ENCODE measurements around the gene KRTAP16-1.

Gene KRTAP16-1

DNA sequence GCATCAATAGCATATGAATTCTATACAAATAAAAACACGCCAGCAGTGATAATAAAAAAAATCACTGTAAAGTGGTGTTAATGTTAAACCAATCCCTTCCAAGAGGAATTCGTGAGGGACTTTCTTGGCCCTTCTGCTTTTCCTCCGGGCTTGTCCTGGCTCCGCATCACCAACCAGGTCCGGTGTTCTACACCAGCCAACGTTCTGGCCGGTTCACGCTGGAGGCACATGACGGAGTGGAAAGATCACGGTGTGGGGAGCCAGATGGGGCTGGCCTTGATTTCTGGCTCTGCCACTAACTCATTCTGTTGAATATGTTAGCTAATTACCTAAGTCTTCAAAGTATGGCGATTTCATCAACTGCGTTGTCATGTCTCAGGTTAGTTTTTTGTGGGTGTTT lies 5.0 kb downstream of the KRTAP16-1 start:
- H3K27ac ChIP-seq: no peak overlapping the region
- TF ChIP-seq, protein P1, sequence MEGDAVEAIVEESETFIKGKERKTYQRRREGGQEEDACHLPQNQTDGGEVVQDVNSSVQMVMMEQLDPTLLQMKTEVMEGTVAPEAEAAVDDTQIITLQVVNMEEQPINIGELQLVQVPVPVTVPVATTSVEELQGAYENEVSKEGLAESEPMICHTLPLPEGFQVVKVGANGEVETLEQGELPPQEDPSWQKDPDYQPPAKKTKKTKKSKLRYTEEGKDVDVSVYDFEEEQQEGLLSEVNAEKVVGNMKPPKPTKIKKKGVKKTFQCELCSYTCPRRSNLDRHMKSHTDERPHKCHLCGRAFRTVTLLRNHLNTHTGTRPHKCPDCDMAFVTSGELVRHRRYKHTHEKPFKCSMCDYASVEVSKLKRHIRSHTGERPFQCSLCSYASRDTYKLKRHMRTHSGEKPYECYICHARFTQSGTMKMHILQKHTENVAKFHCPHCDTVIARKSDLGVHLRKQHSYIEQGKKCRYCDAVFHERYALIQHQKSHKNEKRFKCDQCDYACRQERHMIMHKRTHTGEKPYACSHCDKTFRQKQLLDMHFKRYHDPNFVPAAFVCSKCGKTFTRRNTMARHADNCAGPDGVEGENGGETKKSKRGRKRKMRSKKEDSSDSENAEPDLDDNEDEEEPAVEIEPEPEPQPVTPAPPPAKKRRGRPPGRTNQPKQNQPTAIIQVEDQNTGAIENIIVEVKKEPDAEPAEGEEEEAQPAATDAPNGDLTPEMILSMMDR (conservative IDR thresholded peaks at IDR 0.05): no peak

DNA sequence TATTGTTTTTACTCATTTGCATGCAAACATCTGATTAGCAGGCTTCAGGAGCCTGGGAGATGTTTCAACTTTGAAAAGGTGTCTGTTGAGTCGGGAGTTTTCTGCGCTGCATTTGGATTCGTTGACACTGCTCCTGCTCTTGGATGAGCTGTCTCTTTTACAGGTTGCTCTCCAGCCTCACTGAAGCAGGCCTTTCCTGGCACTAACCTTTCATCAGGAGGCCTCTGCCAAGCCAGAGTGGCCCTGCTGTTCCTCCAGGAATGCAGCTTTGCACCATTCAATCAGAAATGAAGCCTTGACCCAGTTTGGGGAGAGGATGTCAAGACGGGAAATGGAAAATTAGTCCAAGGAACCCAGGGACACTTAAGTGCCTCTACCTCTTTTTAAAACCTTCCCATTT lies 6.1 kb downstream of the KRTAP16-1 start:
- TF ChIP-seq, protein P1 (conservative IDR thresholded peaks at IDR 0.05): no peak
- no peak overlapping the region for H3K27ac ChIP-seq

DNA sequence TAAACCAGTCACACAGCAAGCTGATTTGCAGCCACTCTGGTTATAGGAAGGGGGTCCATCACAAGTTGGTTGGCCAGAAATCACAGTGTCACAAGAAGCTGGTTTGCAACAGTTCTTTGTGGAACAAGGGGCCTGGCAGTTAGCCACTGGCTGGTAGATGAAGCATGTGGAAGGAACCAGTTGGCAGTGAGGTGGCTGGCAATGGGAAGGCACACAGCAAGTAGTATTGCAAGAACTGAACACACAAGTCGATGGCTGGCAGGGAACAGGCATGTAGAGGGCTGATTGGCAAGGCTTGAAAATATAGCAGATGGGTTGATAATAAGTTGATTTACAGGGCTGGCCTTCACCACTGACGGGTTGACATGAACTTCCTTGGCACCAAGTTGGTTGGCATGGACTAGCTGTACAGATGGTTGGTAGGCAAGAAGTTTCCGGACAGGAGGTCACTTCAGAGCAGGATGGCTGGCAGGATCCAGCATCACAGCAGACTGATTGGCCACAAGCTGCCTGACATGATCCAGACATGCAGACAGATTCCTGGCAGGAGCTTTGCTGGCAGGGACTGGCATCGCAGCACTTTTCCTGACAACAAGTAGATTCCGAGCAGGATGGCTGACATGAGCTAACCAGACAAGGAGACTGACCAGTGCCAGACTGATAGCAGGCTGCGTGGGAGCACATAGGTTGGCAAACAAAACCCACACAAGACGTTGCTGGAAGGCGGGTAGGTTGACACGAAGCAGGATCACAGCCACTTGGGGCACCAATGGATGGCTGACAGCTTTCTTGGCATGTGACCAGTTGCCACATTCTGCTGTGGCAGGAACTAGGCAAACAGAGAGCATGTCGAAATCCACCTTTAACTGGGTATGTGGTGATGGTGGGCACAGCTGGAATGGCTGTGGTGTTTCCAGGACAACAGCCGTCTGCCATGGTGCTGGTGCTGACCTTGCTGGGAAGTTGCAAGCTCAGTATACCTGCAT lies 6.9 kb downstream of the KRTAP16-1 start, which contains the start of gene KRTAP29-1:
TSS of gene KRTAP29-1 (minus strand) at position 936 of the 986 bp plus-strand sequence. CDS start at position 936, 0 bp downstream.
- no peak within 1 kb of the TSS for H3K27ac ChIP-seq
- TF ChIP-seq, protein P1 (conservative IDR thresholded peaks at IDR 0.05): no peak

DNA sequence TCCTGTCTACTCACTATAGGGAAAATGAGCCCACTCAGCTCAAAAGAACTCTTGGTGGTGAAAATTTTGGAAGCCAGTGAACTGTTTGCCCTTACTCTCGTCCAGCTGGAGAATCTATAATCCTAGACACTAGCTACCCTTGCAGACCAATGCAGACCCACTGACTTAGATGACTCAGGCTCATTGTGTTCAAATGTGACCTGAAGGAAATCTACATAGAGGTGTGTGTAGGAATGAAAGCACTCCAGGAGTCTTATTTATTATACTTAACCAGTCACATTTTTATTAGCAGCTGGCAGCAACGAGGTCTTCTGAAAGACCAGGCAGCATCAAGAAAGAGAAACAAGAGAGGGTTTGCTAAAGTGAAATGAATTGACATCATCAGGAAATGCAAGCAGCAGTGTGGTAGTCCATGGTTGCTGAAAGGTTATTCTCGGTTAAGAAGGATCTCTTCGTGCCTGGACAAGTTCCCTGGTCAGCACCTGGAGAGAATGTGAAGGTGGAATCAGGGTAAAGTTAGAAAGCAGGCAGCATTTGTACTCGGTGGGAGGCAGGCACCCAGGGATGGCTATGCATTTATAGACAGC lies 7.8 kb downstream of the KRTAP16-1 start:
- TF ChIP-seq, protein P1 (conservative IDR thresholded peaks at IDR 0.05): no peak
- no peak overlapping the region for H3K27ac ChIP-seq

DNA sequence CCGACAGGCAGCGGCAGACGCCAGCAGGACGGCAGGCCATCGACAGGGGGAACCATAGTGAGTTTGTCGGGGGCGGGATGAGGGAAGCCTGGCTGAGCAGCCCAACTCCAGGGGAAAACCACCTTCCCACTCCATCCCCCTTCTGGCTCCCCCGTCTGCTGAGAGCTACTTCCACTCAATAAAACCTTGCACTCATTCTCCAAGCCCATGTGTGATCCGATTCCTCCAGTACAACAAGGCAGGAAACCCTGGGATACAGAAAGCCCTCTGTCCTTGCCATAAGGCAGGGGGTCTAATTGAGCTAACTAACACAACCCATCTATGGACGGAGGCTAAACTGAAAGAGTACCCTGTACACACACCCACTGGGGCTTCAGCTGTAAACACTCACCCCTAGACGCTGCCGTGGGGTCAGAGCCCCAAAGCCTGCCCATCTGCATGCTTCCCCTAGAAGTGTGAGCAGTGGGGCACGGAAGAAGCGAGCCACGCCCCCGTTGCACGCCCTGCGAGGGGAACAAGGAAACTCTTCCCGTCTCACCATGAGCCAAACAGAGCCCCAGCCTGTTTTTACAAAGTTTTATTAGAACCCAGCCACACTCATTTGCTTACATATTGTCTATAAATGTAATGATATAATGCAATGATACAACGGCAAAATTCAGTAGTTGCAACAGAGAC lies 10.5 kb downstream of the KRTAP16-1 start:
- TF ChIP-seq, protein P1 (conservative IDR thresholded peaks at IDR 0.05): no peak

DNA sequence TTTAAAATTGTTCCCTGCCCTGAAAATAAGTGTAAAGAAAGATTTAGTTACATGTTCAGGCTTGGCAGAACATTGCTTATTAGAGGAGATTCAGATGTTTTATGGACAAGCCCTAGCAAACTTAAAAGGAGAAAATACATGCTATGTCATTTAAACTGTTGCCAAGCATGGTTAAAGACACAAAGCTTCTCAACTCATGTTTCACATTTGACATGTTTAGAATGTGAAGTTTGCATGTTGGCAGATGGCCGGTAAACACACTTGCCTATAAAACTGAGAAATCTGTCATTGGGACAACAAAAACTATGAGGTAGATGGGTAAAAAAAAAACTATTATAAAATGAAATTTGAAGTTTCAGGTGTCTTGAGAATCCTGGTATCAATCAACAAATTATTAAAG lies 12.3 kb downstream of the KRTAP16-1 start:
- no peak overlapping the region for H3K27ac ChIP-seq
- TF ChIP-seq, protein P1 (conservative IDR thresholded peaks at IDR 0.05): no peak

More for the DNA sequence above, 10.5 kb downstream of the KRTAP16-1 start:
- no peak overlapping the region for H3K27ac ChIP-seq

DNA sequence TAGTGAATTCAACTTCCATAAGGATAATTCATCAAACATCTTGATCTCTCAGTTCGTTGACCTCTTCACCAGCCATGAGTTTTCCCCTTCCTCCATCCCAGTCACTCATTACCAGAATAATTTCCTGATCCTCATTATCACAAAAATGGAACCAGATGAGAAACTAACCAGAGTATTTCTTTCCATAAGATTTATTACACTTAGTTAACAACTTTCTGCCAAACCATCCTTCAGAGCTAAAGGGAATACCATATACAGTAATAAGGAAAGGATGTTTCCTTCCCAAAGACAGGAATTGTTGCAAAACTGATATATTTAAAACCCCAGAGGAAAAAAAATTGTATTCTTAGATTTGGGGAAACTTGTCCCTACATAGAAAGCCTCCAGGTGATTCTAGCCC lies 15.1 kb downstream of the KRTAP16-1 start:
- TF ChIP-seq, protein P1 (conservative IDR thresholded peaks at IDR 0.05): no peak
- H3K27ac ChIP-seq: no peak overlapping the region

All from VCaP (cell line).